K562 treated with DMSO at 1 percent for 48 hours (cell line): ENCODE results near the gene IL18RAP. TPM values are rescaled to one million over a fixed set of nuclear protein-coding genes. Genes with fewer than 3 reads are reported as not detected.

ENCODE experiments used
- total RNA-seq: library from RNA; unstranded; fragments of 300-600 nt; gene quantifications from 2 replicates; pipeline ENCODE4 v1.2.3, GENCODE V29; 2022; ENCODE audit warnings: low replicate concordance; ENCODE audit errors: extremely low read depth

The IL18RAP gene
- not detected in 2 replicates for total RNA-seq

DNA sequence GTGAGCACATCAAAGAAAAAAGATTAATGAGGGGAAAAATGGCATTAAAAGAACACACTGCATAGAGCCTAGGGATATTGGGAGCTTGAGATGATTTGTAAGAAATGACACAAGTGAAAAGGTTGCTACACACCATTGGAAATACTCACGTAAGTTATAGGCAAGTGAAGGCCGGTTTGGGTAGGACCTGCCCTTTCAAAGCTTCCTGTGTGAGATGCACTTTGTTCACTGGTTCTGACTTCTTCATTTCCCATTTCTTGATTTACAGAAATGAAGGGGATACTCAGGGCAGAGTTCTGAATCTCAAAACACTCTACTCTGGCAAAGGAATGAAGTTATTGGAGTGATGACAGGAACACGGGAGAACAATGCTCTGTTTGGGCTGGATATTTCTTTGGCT, at the start of gene IL18RAP:
TSS of gene IL18RAP (plus strand) at position 251 of the 400 bp plus-strand sequence. CDS start at position 369, 118 bp downstream.

GRCh38 chr2:102473020-102473419, 50.1 kb downstream of the IL18RAP start, which contains the start of gene SLC9A4:
SLC9A4 (plus strand) TSS chr2:102473226; CDS start chr2:102473760, 534 bp downstream.

Other genes starting within 250 kb of the IL18RAP start
- not detected in 2 replicates for gene IL1RL2, start 236.1 kb upstream of the IL18RAP start, total RNA-seq
- gene IL1RL1, start 111.6 kb upstream of the IL18RAP start, total RNA-seq = not detected in 2 replicates
- not detected in 2 replicates for gene IL18R1, start 67.4 kb upstream of the IL18RAP start, total RNA-seq
- not detected in 2 replicates for gene SLC9A4, start 50.1 kb downstream of the IL18RAP start, total RNA-seq
- not detected in 2 replicates for gene SLC9A2, start 196.4 kb downstream of the IL18RAP start, total RNA-seq